ENCODE data around the gene RERE. TPM values are rescaled to one million over a fixed set of nuclear protein-coding genes. Genes with fewer than 3 reads are reported as not detected.

Gene RERE
- total and polyA plus RNA-seq, 7 donors = 19.2 to 148 (median 90.6) TPM

- Histone ChIP-seq H3K36me3 (no peaks in the 10 kb centered on the region), H3K9me3 (no peaks in the 10 kb centered on the region), H3K4me1 (peaks cover 0 to 21% (median 18%) of the 10 kb centered on the region in 4 donors), H3K27ac (no peak overlapping the region), H3K4me3 (no peak overlapping the region), H3K27me3 (no peaks in the 10 kb centered on the region)
- DNase-seq = no peak
- intact Hi-C loops (cut with DNase I) = no loop called here
- WGBS, 2 donors = 89 to 95% methylated on average over 5 of the region's 5 CpGs
- TF ChIP-seq CTCF (IDR thresholded peaks at IDR 0.05) = no peak
- no peak for TF ChIP-seq POLR2A (IDR thresholded peaks at IDR 0.05)
- no peak for TF ChIP-seq POLR2AphosphoS5 (IDR thresholded peaks at IDR 0.05)
- TF ChIP-seq EP300 (IDR thresholded peaks at IDR 0.05) = no peak
Measured at GRCh38 chr1:8574985-8575384, 242.5 kb downstream of the RERE start.

GRCh38 chr1:8572106-8572505 lies 245.3 kb downstream of the RERE start:
- WGBS, 2 donors = 93 to 96% methylated on average over 1 of the region's 1 CpG
- peak overlapping the region in 2 of 4 donors; percentile 35 to 53 for H3K27ac ChIP-seq
- H3K4me3 ChIP-seq = no peak overlapping the region

GRCh38 chr1:8571200-8571984 lies 246.0 kb downstream of the RERE start:
- Histone ChIP-seq H3K4me3 (no peak overlapping the region), H3K36me3 (no peaks in the 10 kb centered on the region), H3K9me3 (no peaks in the 10 kb centered on the region), H3K27ac (peak overlapping the region; percentile 35 to 53 (median 42)), H3K4me1 (peaks cover 0 to 21% (median 18%) of the 10 kb centered on the region in 4 donors), H3K27me3 (no peaks in the 10 kb centered on the region)
- intact Hi-C loops (cut with DNase I) = no loop called here
- TF ChIP-seq CTCF (IDR thresholded peaks at IDR 0.05) (peak in 3 of 4 experiments; percentile 17 to 41 (median 37)), EP300 (IDR thresholded peaks at IDR 0.05) (no peak), POLR2A (IDR thresholded peaks at IDR 0.05) (no peak)
- WGBS, 2 donors = 61 to 68% methylated on average over 5 of the region's 5 CpGs
- no peak for DNase-seq

More at GRCh38 chr1:8572106-8572505, 245.3 kb downstream of the RERE start:
- Histone ChIP-seq H3K9me3 (no peaks in the 10 kb centered on the region), H3K27me3 (no peaks in the 10 kb centered on the region), H3K36me3 (no peaks in the 10 kb centered on the region), H3K4me1 (peaks cover 0 to 21% (median 18%) of the 10 kb centered on the region in 4 donors)
- intact Hi-C loops (cut with DNase I) = no loop called here
- TF ChIP-seq POLR2AphosphoS5 (IDR thresholded peaks at IDR 0.05) = no peak
- TF ChIP-seq POLR2A (IDR thresholded peaks at IDR 0.05) = no peak
- TF ChIP-seq EP300 (IDR thresholded peaks at IDR 0.05) = no peak
- no peak for TF ChIP-seq CTCF (IDR thresholded peaks at IDR 0.05)
- DNase-seq = no peak

- no peak overlapping the region for H3K4me3 ChIP-seq
- H3K27me3 ChIP-seq = no peaks in the 10 kb centered on the region
- H3K36me3 ChIP-seq = no peaks in the 10 kb centered on the region
- H3K27ac ChIP-seq = peak overlapping the region in 3 of 4 donors; percentile 11 to 38 (median 35)
- no peak for TF ChIP-seq CTCF (IDR thresholded peaks at IDR 0.05)
- no peak for TF ChIP-seq POLR2AphosphoS5 (IDR thresholded peaks at IDR 0.05)
- TF ChIP-seq EP300 (IDR thresholded peaks at IDR 0.05) = no peak
- no peak for TF ChIP-seq POLR2A (IDR thresholded peaks at IDR 0.05)
- no peaks in the 10 kb centered on the region for H3K9me3 ChIP-seq
- peaks cover 0 to 21% (median 18%) of the 10 kb centered on the region in 4 donors for H3K4me1 ChIP-seq
- intact Hi-C loops (cut with DNase I) = no loop called here
- DNase-seq = no peak
- WGBS, 2 donors = 82 to 84% methylated on average over 3 of the region's 3 CpGs
Measured at GRCh38 chr1:8570465-8570864, 247.0 kb downstream of the RERE start.
